PC-9 (cell line): ENCODE results near the gene CRYBG1.

Experiments used
- CTCF ChIP-seq: fragments of 200-600 bp; sonication (generic); conservative IDR thresholded peaks from 2 replicates; pipeline ENCODE4 v1.6.1; 2017; ENCODE audit warnings: mixed run types, antibody characterized with exemption, mild to moderate bottlenecking, moderate library complexity
- EZH2 ChIP-seq: fragments of 200-600 bp; sonication (generic); IDR thresholded peaks from 2 replicates; pipeline ENCODE4 v1.8.0; 2017; ENCODE audit warnings: antibody characterized with exemption, low read depth

GRCh38 chr6:106413016-106413415, 52.5 kb downstream of the CRYBG1 start:
- TF ChIP-seq CTCF: no peak
- no peak for TF ChIP-seq EZH2
